HepG2 (cell line): Measurements from ENCODE around the gene ZNF740. TPM values are rescaled to one million over a fixed set of nuclear protein-coding genes. Genes with fewer than 3 reads are reported as not detected.
A peak's percentile ranks its signal among the peaks of the same experiment; 100 is the strongest.

Experiments used
- BORCS8-MEF2B ChIP-seq: sonication (generic); formaldehyde crosslinking; IDR thresholded peaks from 2 replicates; pipeline ENCODE4 v1.8.0; 2022; ENCODE audit warnings: mild to moderate bottlenecking, missing genetic modification reagents
- GPN1 ChIP-seq: sonication (generic); formaldehyde crosslinking; IDR thresholded peaks from 2 replicates; pipeline ENCODE4 v1.5.1; 2020; ENCODE audit warnings: missing genetic modification reagents, borderline replicate concordance
- HINFP ChIP-seq: sonication (generic); formaldehyde crosslinking; IDR thresholded peaks from 2 replicates; pipeline ENCODE4 v1.4.0; 2020; ENCODE audit warnings: low read depth, mild to moderate bottlenecking, missing genetic modification reagents
- MAZ ChIP-seq, 2 experiments: sonication (generic) in 1 of 2; formaldehyde crosslinking in 1 of 2; IDR thresholded peaks; 2 replicates each; pipeline versions ENCODE4 v1.5.0 to v1.6.1; 2012 to 2020; ENCODE audit warnings: low read depth in 2 of 2, mild to moderate bottlenecking in 2 of 2, borderline replicate concordance in 1 of 2, improper control_type of control experiment in 1 of 2, low read length in 1 of 2, missing genetic modification reagents in 1 of 2, moderate library complexity in 1 of 2
- MYC ChIP-seq: sonication (generic); formaldehyde crosslinking; IDR thresholded peaks from 2 replicates; pipeline ENCODE4 v1.9.0; 2021; ENCODE audit warnings: missing genetic modification reagents, borderline replicate concordance
- SAP130 ChIP-seq: IDR thresholded peaks from 2 replicates; pipeline ENCODE4 v1.6.1; 2016; ENCODE audit warnings: low read depth
- SOX6 ChIP-seq, 2 experiments: fragments of 450-650 bp in 1 of 2; sonication (generic) in 1 of 2; formaldehyde crosslinking in 1 of 2; IDR thresholded peaks; 2 replicates each; pipeline versions ENCODE4 v1.4.0 to v1.6.1; 2017 to 2020; ENCODE audit warnings: antibody characterized with exemption in 1 of 2, mild to moderate bottlenecking in 1 of 2, missing genetic modification reagents in 1 of 2
- SRSF4 ChIP-seq: fragments of 200-400 bp; formaldehyde crosslinking; IDR thresholded peaks from one replicate; pipeline ENCODE4 v1.6.1; 2018; ENCODE audit warnings: mild to moderate bottlenecking, low read depth, low read length, moderate library complexity; ENCODE audit not compliant: poor library complexity, severe bottlenecking
- XRCC5 ChIP-seq: fragments of 200-400 bp; formaldehyde crosslinking; optimal IDR thresholded peaks from 2 replicates; pipeline ENCODE3; 2017; ENCODE audit warnings: mild to moderate bottlenecking, low read length
- ZBTB4 ChIP-seq: sonication (generic); formaldehyde crosslinking; IDR thresholded peaks from 2 replicates; pipeline ENCODE4 v1.4.0; 2020; ENCODE audit warnings: missing genetic modification reagents, mild to moderate bottlenecking, borderline replicate concordance
- ZMYM4 ChIP-seq: sonication (generic); formaldehyde crosslinking; IDR thresholded peaks from 2 replicates; pipeline ENCODE4 v1.8.1; 2023; ENCODE audit warnings: mild to moderate bottlenecking, missing genetic modification reagents
- ZNF3 ChIP-seq: IDR thresholded peaks from 2 replicates; pipeline ENCODE4 v1.7.0; 2017; ENCODE audit warnings: inconsistent platforms
- ZNF607 ChIP-seq: sonication (generic); formaldehyde crosslinking; IDR thresholded peaks from 2 replicates; pipeline ENCODE4 v1.5.1; 2020; ENCODE audit warnings: missing genetic modification reagents, mild to moderate bottlenecking, borderline replicate concordance
- ZNF615 ChIP-seq: sonication (generic); formaldehyde crosslinking; IDR thresholded peaks from 2 replicates; pipeline ENCODE4 v1.5.0; 2020; ENCODE audit warnings: mild to moderate bottlenecking, missing genetic modification reagents, borderline replicate concordance
- ZNF749 ChIP-seq: sonication (generic); formaldehyde crosslinking; IDR thresholded peaks from 2 replicates; pipeline ENCODE4 v1.8.0; 2022; ENCODE audit warnings: mild to moderate bottlenecking, missing genetic modification reagents, moderate library complexity, borderline replicate concordance
- ZNF773 ChIP-seq: sonication (generic); formaldehyde crosslinking; IDR thresholded peaks from 2 replicates; pipeline ENCODE4 v1.4.0; 2020; ENCODE audit warnings: missing genetic modification reagents, borderline replicate concordance
- ZNF780A ChIP-seq: sonication (generic); formaldehyde crosslinking; IDR thresholded peaks from 2 replicates; pipeline ENCODE4 v1.8.0; 2022; ENCODE audit warnings: mild to moderate bottlenecking, missing genetic modification reagents, moderate library complexity
- polyA plus RNA-seq, 8 experiments: library from polyadenylated mRNA; depleted of rRNA in 3 of 8; stranded (reverse) in 7 of 8; unstranded in 1 of 8; fragments of >200 nt; fragmentation: Illumina TruSeq in 4 of 8; extraction: Trizol in 4 of 8; gene quantifications; 2 replicates each; pipeline versions ENCODE4 v1.2.1 to v1.2.3, GENCODE V29; 2011 to 2016; ENCODE audit warnings: low read depth in 4 of 8, missing spikeins in 1 of 8, mixed read lengths in 1 of 8; ENCODE audit not compliant: insufficient read depth in 1 of 8
- total RNA-seq, 5 experiments: library from RNA; depleted of rRNA; stranded (reverse); fragments of >200 nt; fragmentation: Illumina TruSeq; extraction: Trizol; gene quantifications; 2 replicates each; pipeline ENCODE4 v1.2.3, GENCODE V29; 2016; ENCODE audit warnings: low read depth in 1 of 5
- TF ChIP-seq, protein P1 (sequence below): sonication (generic); formaldehyde crosslinking; IDR thresholded peaks from 2 replicates; pipeline ENCODE4 v1.4.0; 2020; ENCODE audit warnings: low read depth, mild to moderate bottlenecking, missing genetic modification reagents
- TF ChIP-seq, protein P2 (sequence below): sonication (generic); formaldehyde crosslinking; IDR thresholded peaks from 2 replicates; pipeline ENCODE4 v1.4.0; 2020; ENCODE audit warnings: missing genetic modification reagents

Gene ZNF740
- total and polyA plus RNA-seq, 2 of the 13 experiments (the other 11 are each of a cell fraction or from before 2014, with no cell fraction given), result 16.9 to 19.0 TPM

DNA sequence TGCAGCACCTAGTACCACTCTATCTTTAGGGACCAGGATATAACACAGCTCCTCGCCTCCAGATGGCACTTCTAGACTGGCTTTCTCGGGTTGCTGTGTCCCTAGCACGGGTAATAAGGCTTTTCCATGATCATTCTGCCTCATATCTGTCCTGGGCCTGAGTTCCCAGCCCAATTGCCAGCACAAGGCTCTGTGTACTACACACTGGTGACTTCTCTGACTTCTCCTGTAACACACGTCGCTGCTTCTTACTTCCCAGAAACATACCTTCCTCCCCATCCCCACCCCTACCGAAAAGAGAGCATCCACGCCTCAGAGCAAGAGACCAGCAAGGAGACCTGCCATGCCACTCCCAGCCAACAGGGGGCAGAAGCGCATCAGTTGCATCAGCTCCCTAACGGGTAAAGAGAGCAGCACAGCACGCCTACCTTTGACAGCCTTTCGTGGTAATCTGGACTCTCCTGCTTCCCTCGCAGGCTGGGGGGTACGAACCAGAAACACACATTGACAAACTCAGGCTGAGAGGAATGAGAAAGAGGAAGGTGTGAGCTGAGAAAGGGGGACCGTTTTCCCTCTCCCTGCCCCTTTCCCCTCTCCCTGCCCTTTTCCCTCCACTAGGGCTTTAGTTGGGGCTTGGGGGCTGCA is 21.2 kb upstream of the ZNF740 start (continued):
- TF ChIP-seq, protein P1, sequence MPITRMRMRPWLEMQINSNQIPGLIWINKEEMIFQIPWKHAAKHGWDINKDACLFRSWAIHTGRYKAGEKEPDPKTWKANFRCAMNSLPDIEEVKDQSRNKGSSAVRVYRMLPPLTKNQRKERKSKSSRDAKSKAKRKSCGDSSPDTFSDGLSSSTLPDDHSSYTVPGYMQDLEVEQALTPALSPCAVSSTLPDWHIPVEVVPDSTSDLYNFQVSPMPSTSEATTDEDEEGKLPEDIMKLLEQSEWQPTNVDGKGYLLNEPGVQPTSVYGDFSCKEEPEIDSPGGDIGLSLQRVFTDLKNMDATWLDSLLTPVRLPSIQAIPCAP (CRISPR knock-in tag), result no peak
- TF ChIP-seq XRCC5 (peak; percentile 93), ZNF773 (CRISPR knock-in tag) (no peak), MAZ (IDR thresholded peaks at IDR 0.05; ENCODE audit: borderline replicate concordance, low read depth, low read length) (no peak), MAZ (CRISPR knock-in tag; IDR thresholded peaks at IDR 0.05; ENCODE audit: low read depth) (0 out of 2 replicates have a peak, but pooled peaks have one; percentile 7), BORCS8-MEF2B (CRISPR knock-in tag) (peak; percentile 50; the same call in 1 of the 2 replicates), SAP130 (CRISPR knock-in tag) (peak; percentile 70; the same call in 1 of the 2 replicates), SRSF4 (no peak), ZNF607 (0 out of 2 replicates have a peak, but pooled peaks have one; percentile 39), ZNF749 (CRISPR knock-in tag) (no peak), MYC (CRISPR knock-in tag) (peak; percentile 57; the same call in 1 of the 2 replicates), ZNF615 (CRISPR knock-in tag) (no peak), GPN1 (CRISPR knock-in tag) (no peak), SOX6 (IDR thresholded peaks at IDR 0.05) (no peak), SOX6 (CRISPR knock-in tag; IDR thresholded peaks at IDR 0.05) (peak; percentile 18; the same call in 1 of the 2 replicates), HINFP (CRISPR knock-in tag) (peak; percentile 81; the same call in 1 of the 2 replicates), ZNF780A (CRISPR knock-in tag) (no peak; the same call in 1 of the 2 replicates), ZMYM4 (CRISPR knock-in tag) (peak; percentile 49; the same call in 1 of the 2 replicates), ZNF3 (CRISPR knock-in tag) (no peak), ZBTB4 (CRISPR knock-in tag) (peak; percentile 42; the same call in 1 of the 2 replicates)
- TF ChIP-seq, protein P2, sequence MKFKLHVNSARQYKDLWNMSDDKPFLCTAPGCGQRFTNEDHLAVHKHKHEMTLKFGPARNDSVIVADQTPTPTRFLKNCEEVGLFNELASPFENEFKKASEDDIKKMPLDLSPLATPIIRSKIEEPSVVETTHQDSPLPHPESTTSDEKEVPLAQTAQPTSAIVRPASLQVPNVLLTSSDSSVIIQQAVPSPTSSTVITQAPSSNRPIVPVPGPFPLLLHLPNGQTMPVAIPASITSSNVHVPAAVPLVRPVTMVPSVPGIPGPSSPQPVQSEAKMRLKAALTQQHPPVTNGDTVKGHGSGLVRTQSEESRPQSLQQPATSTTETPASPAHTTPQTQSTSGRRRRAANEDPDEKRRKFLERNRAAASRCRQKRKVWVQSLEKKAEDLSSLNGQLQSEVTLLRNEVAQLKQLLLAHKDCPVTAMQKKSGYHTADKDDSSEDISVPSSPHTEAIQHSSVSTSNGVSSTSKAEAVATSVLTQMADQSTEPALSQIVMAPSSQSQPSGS (CRISPR knock-in tag), result 0 out of 2 replicates have a peak, but pooled peaks have one; percentile 60
